Naive thymus-derived CD4-positive, alpha-beta T cell (primary cell): Measurements from ENCODE around the gene HEG1. TPM values are rescaled to one million over a fixed set of nuclear protein-coding genes. Genes with fewer than 3 reads are reported as not detected.
A peak's percentile ranks its signal among the peaks of the same experiment; 100 is the strongest.

Source experiments
- ATAC-seq: fragments of 150-1000 bp; cut with Tn5 transposase; 2 replicates; pipeline ENCODE4 v1.10.0; 2021; ENCODE audit warnings: mild to moderate bottlenecking, moderate library complexity
- CTCF ChIA-PET: fragments of 350-600 bp; sonication (Branson Sonifier 250); formaldehyde crosslinking; loops from one replicate; lab custom pipeline; 2021; ENCODE audit warnings: antibody characterized with exemption; lab: Charles Lee
- POLR2A ChIA-PET: fragments of 350-600 bp; sonication (Branson Sonifier 250); formaldehyde crosslinking; loops from one replicate; lab custom pipeline; 2021; ENCODE audit warnings: antibody characterized with exemption, inconsistent platforms; lab: Charles Lee
- DNase-seq, 9 donors: peaks; one replicate each; pipeline versions ENCODE4 v3.0.0 to v3.0.0-alpha.2; 2020 to 2022; ENCODE audit warnings: mixed read lengths in 1 of 9
- H3K27ac ChIP-seq: one replicate; pipeline ENCODE4 v1.7.0; 2013; ENCODE audit warnings: mild to moderate bottlenecking, low read depth, low read length, moderate library complexity
- H3K27me3 ChIP-seq, 2 donors: one replicate each; pipeline ENCODE4 v1.7.0; 2013; ENCODE audit warnings: low read length in 2 of 2, mild to moderate bottlenecking in 2 of 2, moderate library complexity in 2 of 2; ENCODE audit not compliant: control insufficient read depth in 2 of 2, insufficient read depth in 2 of 2
- H3K36me3 ChIP-seq, 3 experiments: 1 replicate in 2 of 3; 2 replicates in 1 of 3; pipeline ENCODE4 v1.7.0; 2013; ENCODE audit warnings: low read length in 3 of 3, mild to moderate bottlenecking in 3 of 3, moderate library complexity in 1 of 3; ENCODE audit not compliant: insufficient read depth in 3 of 3, control insufficient read depth in 2 of 3
- H3K4me1 ChIP-seq, 2 donors: one replicate each; pipeline ENCODE4 v1.7.0; 2013; ENCODE audit warnings: low read length in 2 of 2, mild to moderate bottlenecking in 2 of 2, moderate library complexity in 1 of 2; ENCODE audit not compliant: control insufficient read depth in 2 of 2, insufficient read depth in 2 of 2
- H3K4me3 ChIP-seq: 2 replicates; pipeline ENCODE4 v1.7.0; 2013; ENCODE audit warnings: mild to moderate bottlenecking, low read length
- H3K9me3 ChIP-seq, 3 experiments: 1 replicate in 2 of 3; 2 replicates in 1 of 3; pipeline ENCODE4 v1.7.0; 2013; ENCODE audit warnings: low read length in 3 of 3; ENCODE audit not compliant: control insufficient read depth in 2 of 3
- H3K27ac Mint-ChIP-seq, 9 donors: one replicate each; pipeline ENCODE4 v1.8.0; 2020 to 2022; ENCODE audit warnings: mixed read lengths in 9 of 9, mild to moderate bottlenecking in 8 of 9, moderate library complexity in 5 of 9, inconsistent platforms in 2 of 9
- H3K27me3 Mint-ChIP-seq, 5 donors: one replicate each; pipeline ENCODE4 v1.8.0; 2021 to 2022; ENCODE audit warnings: mixed read lengths in 5 of 5, mild to moderate bottlenecking in 1 of 5
- H3K36me3 Mint-ChIP-seq, 5 donors: one replicate each; pipeline ENCODE4 v1.8.0; 2020 to 2022; ENCODE audit warnings: mixed read lengths in 5 of 5, mild to moderate bottlenecking in 3 of 5, inconsistent platforms in 1 of 5
- H3K4me1 Mint-ChIP-seq, 7 donors: one replicate each; pipeline ENCODE4 v1.8.0; 2020 to 2022; ENCODE audit warnings: mixed read lengths in 7 of 7, mild to moderate bottlenecking in 3 of 7, inconsistent platforms in 1 of 7
- H3K4me3 Mint-ChIP-seq, 10 donors: one replicate each; pipeline ENCODE4 v1.8.0; 2020 to 2022; ENCODE audit warnings: mild to moderate bottlenecking in 10 of 10, mixed read lengths in 10 of 10, moderate library complexity in 6 of 10, inconsistent platforms in 2 of 10
- H3K9me3 Mint-ChIP-seq, 11 donors: one replicate each; pipeline ENCODE4 v1.8.0; 2020 to 2022; ENCODE audit warnings: mixed read lengths in 11 of 11, mild to moderate bottlenecking in 4 of 11, inconsistent platforms in 1 of 11, moderate library complexity in 1 of 11
- intact Hi-C, 2 donors: fragments of 100-400 bp; cut with micrococcal nuclease; formaldehyde crosslinking; loops; one replicate each; pipeline ENCODE4 v1.15.1; 2023
- polyA plus RNA-seq, 2 donors: library from polyadenylated mRNA; unstranded; fragments of 300-500 nt; fragmentation: Illumina TruSeq; gene quantifications; one replicate each; pipeline ENCODE4 v1.2.3, GENCODE V29; 2021
- total RNA-seq, 6 experiments: library from RNA in 5 of 6; stranded (reverse) in 5 of 6; gene quantifications; 1 replicate in 5 of 6; 2 replicates in 1 of 6; pipeline ENCODE4 v1.2.3 and lab custom pipeline; 2021 to 2026

HEG1 gene
- total and polyA plus RNA-seq, 7 experiments from 2014 or later: 2.1 to 45.4 (median 17.6) TPM

GRCh38 chr3:124942613-124943012, 113.2 kb downstream of the HEG1 start:
- H3K27ac Mint-ChIP-seq: no peak overlapping the region
- no peaks in the 10 kb centered on the region for H3K4me1 Mint-ChIP-seq
- CTCF ChIA-PET: no interaction called here
- H3K4me3 Mint-ChIP-seq: no peak overlapping the region
- intact Hi-C loops: no loop called here
- H3K36me3 Mint-ChIP-seq: no peaks in the 10 kb centered on the region
- no peaks in the 10 kb centered on the region for H3K4me1 ChIP-seq
- ATAC-seq (no peak), DNase-seq (no peak)
- POLR2A ChIA-PET: no interaction called here
- H3K27ac ChIP-seq: no peak overlapping the region
- H3K9me3 Mint-ChIP-seq: no peaks in the 10 kb centered on the region
- no peak overlapping the region for H3K4me3 ChIP-seq
- peaks cover 0 to 22% (median 6%) of the 10 kb centered on the region in 5 donors for H3K27me3 Mint-ChIP-seq
- no peaks in the 10 kb centered on the region for H3K9me3 ChIP-seq
- no peaks in the 10 kb centered on the region for H3K36me3 ChIP-seq
- H3K27me3 ChIP-seq: peaks cover 0 to 2% of the 10 kb centered on the region in 2 donors

GRCh38 chr3:124941771-124942170, 114.0 kb downstream of the HEG1 start:
- Histone ChIP-seq H3K27me3 (no peaks in the 10 kb centered on the region), H3K9me3 (no peaks in the 10 kb centered on the region), H3K4me1 (no peaks in the 10 kb centered on the region), H3K27ac (no peak overlapping the region), H3K36me3 (no peaks in the 10 kb centered on the region), H3K4me3 (no peak overlapping the region)
- ATAC-seq: peak; percentile 57
- DNase-seq: no peak
- peaks cover 0 to 28% (median 6%) of the 10 kb centered on the region in 5 donors for H3K27me3 Mint-ChIP-seq
- ChIA-PET POLR2A (no interaction called here), CTCF (no interaction called here)
- H3K9me3 Mint-ChIP-seq: peaks cover 0 to 3% (median 0%) of the 10 kb centered on the region in 11 donors
- intact Hi-C loops: no loop called here
- H3K4me3 Mint-ChIP-seq: no peak overlapping the region
- no peak overlapping the region for H3K27ac Mint-ChIP-seq
- H3K36me3 Mint-ChIP-seq: no peaks in the 10 kb centered on the region
- no peaks in the 10 kb centered on the region for H3K4me1 Mint-ChIP-seq

- ATAC-seq: no peak
- ChIA-PET CTCF (no interaction called here), POLR2A (no interaction called here)
- H3K9me3 Mint-ChIP-seq: peaks cover 0 to 3% (median 0%) of the 10 kb centered on the region in 11 donors
- H3K4me1 Mint-ChIP-seq: no peaks in the 10 kb centered on the region
- H3K27ac Mint-ChIP-seq: no peak overlapping the region
- H3K27me3 Mint-ChIP-seq: peaks cover 0 to 34% (median 14%) of the 10 kb centered on the region in 5 donors
- intact Hi-C loops: no loop called here
- Histone ChIP-seq H3K27me3 (no peaks in the 10 kb centered on the region), H3K9me3 (no peaks in the 10 kb centered on the region), H3K4me1 (no peaks in the 10 kb centered on the region), H3K27ac (no peak overlapping the region), H3K36me3 (no peaks in the 10 kb centered on the region), H3K4me3 (no peak overlapping the region)
- no peak for DNase-seq
- H3K36me3 Mint-ChIP-seq: no peaks in the 10 kb centered on the region
- H3K4me3 Mint-ChIP-seq: no peak overlapping the region
Observed at GRCh38 chr3:124939661-124940060, 116.1 kb downstream of the HEG1 start.

GRCh38 chr3:124938896-124939295, 116.9 kb downstream of the HEG1 start:
- Histone ChIP-seq H3K4me3 (no peak overlapping the region), H3K9me3 (no peaks in the 10 kb centered on the region), H3K4me1 (no peaks in the 10 kb centered on the region), H3K27me3 (no peaks in the 10 kb centered on the region), H3K27ac (no peak overlapping the region), H3K36me3 (no peaks in the 10 kb centered on the region)
- no peak for DNase-seq
- no peaks in the 10 kb centered on the region for H3K4me1 Mint-ChIP-seq
- ATAC-seq: no peak
- H3K9me3 Mint-ChIP-seq: peaks cover 0 to 3% (median 0%) of the 10 kb centered on the region in 11 donors
- H3K27me3 Mint-ChIP-seq: peaks cover 0 to 39% (median 14%) of the 10 kb centered on the region in 5 donors
- ChIA-PET CTCF (no interaction called here), POLR2A (interaction anchor here (0.6 kb wide), 1 partner anchor 355 kb away, joined by 6 read pairs; no protein-coding TSS in a partner anchor)
- H3K4me3 Mint-ChIP-seq: no peak overlapping the region
- intact Hi-C loops: no loop called here
- no peak overlapping the region for H3K27ac Mint-ChIP-seq
- H3K36me3 Mint-ChIP-seq: no peaks in the 10 kb centered on the region

- H3K4me3 Mint-ChIP-seq: no peak overlapping the region
- peaks cover 0 to 51% (median 14%) of the 10 kb centered on the region in 5 donors for H3K27me3 Mint-ChIP-seq
- Histone ChIP-seq H3K27me3 (no peaks in the 10 kb centered on the region), H3K4me1 (no peaks in the 10 kb centered on the region), H3K36me3 (no peaks in the 10 kb centered on the region), H3K4me3 (no peak overlapping the region), H3K27ac (no peak overlapping the region), H3K9me3 (no peaks in the 10 kb centered on the region)
- peaks cover 0 to 3% (median 0%) of the 10 kb centered on the region in 11 donors for H3K9me3 Mint-ChIP-seq
- ChIA-PET CTCF (interaction anchor here (0.6 kb wide), 1 partner anchor 172 kb away, joined by 4 read pairs; no protein-coding TSS in a partner anchor), POLR2A (no interaction called here)
- no peak for DNase-seq
- H3K4me1 Mint-ChIP-seq: peaks cover 0 to 2% (median 0%) of the 10 kb centered on the region in 7 donors
- H3K36me3 Mint-ChIP-seq: no peaks in the 10 kb centered on the region
- intact Hi-C loops: no loop called here
- no peak for ATAC-seq
- H3K27ac Mint-ChIP-seq: no peak overlapping the region
Observed at GRCh38 chr3:124937049-124937448, 118.7 kb downstream of the HEG1 start.

- CTCF ChIA-PET: interaction anchor here (1.1 kb wide), 1 partner anchor 9 kb away, joined by 3 read pairs; no protein-coding TSS in a partner anchor
- no peak overlapping the region for H3K27ac Mint-ChIP-seq
- no peaks in the 10 kb centered on the region for H3K36me3 Mint-ChIP-seq
- no peak overlapping the region for H3K4me3 ChIP-seq
- no peak for ATAC-seq
- intact Hi-C loops: no loop called here
- no peaks in the 10 kb centered on the region for H3K27me3 ChIP-seq
- peaks cover 0 to 51% (median 14%) of the 10 kb centered on the region in 5 donors for H3K27me3 Mint-ChIP-seq
- H3K36me3 ChIP-seq: no peaks in the 10 kb centered on the region
- no peak for DNase-seq
- H3K4me3 Mint-ChIP-seq: no peak overlapping the region
- H3K27ac ChIP-seq: no peak overlapping the region
- POLR2A ChIA-PET: no interaction called here
- H3K4me1 Mint-ChIP-seq: peaks cover 0 to 2% (median 0%) of the 10 kb centered on the region in 7 donors
- H3K9me3 Mint-ChIP-seq: peaks cover 0 to 3% (median 0%) of the 10 kb centered on the region in 11 donors
- H3K4me1 ChIP-seq: no peaks in the 10 kb centered on the region
- no peaks in the 10 kb centered on the region for H3K9me3 ChIP-seq
Observed at GRCh38 chr3:124935794-124936542, 119.8 kb downstream of the HEG1 start.
